Measurements from ENCODE around the gene MIA.
A peak's percentile ranks its signal among the peaks of the same experiment; 100 is the strongest.

Gene MIA

DNA sequence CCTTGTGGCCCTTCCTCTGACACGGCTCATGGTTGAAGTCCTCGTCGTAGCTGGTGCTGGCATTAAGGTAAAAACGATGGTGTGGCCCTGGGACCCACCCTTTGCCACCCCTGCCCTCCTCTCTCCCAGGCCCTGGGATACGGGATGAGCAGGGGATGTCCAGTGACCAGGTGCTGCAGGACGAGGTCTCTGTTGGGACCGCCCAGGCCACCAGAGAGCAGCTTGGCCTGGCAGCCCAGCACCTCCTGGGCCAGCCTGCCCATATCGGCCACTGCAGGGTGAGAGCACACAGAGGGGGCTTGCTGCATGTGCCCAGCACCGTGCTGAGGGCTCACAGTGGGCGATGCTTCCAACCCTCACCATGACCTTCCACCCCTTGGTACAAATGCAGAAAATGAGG lies 31.4 kb upstream of the MIA start:
- H3K27ac ChIP-seq: no peak overlapping the region
- no peak for TF ChIP-seq ZFX (IDR thresholded peaks at IDR 0.05; ENCODE audit: borderline replicate concordance)
- TF ChIP-seq, protein P1, sequence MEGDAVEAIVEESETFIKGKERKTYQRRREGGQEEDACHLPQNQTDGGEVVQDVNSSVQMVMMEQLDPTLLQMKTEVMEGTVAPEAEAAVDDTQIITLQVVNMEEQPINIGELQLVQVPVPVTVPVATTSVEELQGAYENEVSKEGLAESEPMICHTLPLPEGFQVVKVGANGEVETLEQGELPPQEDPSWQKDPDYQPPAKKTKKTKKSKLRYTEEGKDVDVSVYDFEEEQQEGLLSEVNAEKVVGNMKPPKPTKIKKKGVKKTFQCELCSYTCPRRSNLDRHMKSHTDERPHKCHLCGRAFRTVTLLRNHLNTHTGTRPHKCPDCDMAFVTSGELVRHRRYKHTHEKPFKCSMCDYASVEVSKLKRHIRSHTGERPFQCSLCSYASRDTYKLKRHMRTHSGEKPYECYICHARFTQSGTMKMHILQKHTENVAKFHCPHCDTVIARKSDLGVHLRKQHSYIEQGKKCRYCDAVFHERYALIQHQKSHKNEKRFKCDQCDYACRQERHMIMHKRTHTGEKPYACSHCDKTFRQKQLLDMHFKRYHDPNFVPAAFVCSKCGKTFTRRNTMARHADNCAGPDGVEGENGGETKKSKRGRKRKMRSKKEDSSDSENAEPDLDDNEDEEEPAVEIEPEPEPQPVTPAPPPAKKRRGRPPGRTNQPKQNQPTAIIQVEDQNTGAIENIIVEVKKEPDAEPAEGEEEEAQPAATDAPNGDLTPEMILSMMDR (IDR thresholded peaks at IDR 0.05): no peak

DNA sequence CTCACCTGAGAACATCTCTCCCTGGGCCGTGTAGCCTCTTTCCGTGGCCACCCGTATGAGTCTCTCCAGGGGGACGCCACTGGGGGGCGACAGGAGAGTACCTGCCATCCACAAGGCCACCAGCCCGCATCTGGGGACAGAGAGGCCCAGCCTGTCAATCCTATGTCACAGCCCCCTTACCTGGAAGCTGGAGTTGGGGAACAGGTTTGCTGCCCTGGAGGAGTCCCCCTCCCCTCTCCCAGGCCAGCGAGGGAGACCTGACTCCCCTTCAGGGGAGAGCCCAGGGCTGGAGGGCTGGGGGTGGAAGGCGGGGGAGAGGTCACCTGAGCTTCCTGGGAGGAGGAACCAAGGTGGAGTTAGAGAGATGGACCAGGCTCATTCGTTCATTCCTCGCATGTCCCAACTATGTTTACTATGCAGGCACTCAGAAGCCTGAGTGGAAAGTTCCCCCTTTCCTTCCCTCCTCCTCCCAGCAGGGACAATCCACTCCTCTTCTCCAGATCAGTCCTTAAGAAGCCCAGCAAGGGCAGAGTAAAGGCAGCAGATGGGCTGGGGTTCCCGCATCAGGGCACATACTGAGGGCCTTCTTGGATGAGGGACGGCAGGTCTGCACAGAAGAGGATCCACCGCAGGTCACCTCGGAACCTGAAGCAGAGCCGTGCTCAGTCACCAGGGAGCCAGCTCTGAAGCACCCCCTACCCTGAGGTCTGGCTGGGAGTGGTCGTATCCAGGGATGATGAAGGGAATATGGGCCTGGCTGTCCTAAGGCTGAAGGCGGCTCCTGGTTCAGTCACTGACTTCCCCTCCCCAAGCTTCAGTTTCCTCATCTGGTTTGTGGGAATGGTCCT lies 30.5 kb upstream of the MIA start:
- H3K27ac ChIP-seq: 0 out of 2 replicates have a peak overlapping the region, but pooled peaks have one; percentile 13
- TF ChIP-seq, protein P1 (IDR thresholded peaks at IDR 0.05): no peak
- TF ChIP-seq ZFX (IDR thresholded peaks at IDR 0.05; ENCODE audit: borderline replicate concordance): no peak

DNA sequence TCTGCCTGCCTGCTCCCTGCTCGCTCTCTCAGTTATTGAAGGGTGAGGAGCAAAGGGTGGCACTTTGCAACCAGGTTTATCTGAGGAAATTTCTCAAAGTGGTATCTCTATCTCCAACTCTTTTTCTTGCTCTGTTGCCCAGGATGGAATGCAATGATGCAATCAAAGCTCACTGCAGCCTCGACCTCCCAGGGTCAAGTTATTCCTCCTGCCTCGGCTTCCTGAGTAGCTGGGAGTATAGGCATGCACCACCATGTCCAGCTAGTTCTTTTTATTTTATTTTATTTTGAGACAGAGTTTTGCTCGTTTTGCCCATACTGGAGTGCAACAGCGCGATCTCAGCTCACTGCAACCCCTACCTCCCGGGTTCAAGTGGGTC lies 29.9 kb upstream of the MIA start:
- 0 out of 2 replicates have a peak overlapping the region, but pooled peaks have one; percentile 30 for H3K27ac ChIP-seq
- TF ChIP-seq, protein P1 (IDR thresholded peaks at IDR 0.05): no peak
- TF ChIP-seq ZFX (IDR thresholded peaks at IDR 0.05; ENCODE audit: borderline replicate concordance): no peak

DNA sequence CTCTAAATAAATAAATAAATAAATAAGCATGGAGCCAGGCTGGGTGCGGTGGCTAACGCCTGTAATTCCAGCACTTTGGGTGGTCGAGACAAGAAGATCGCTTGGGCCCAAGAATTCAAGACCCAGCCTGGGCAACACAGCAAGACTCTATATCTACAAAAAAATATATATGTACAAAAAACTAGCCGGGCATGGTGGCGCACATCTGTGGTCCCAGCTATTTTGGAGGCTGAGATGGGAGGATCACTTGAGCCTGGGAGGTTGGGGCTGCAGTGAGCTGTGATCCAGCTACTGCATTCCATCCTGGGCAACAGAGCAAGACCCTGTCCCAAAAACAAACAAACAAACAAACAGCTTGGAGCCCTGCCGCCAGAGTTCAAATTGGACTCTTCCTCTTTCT lies 27.8 kb upstream of the MIA start:
- TF ChIP-seq, protein P1 (IDR thresholded peaks at IDR 0.05): no peak
- TF ChIP-seq ZFX (IDR thresholded peaks at IDR 0.05; ENCODE audit: borderline replicate concordance): no peak
- H3K27ac ChIP-seq: peak overlapping the region; percentile 97

DNA sequence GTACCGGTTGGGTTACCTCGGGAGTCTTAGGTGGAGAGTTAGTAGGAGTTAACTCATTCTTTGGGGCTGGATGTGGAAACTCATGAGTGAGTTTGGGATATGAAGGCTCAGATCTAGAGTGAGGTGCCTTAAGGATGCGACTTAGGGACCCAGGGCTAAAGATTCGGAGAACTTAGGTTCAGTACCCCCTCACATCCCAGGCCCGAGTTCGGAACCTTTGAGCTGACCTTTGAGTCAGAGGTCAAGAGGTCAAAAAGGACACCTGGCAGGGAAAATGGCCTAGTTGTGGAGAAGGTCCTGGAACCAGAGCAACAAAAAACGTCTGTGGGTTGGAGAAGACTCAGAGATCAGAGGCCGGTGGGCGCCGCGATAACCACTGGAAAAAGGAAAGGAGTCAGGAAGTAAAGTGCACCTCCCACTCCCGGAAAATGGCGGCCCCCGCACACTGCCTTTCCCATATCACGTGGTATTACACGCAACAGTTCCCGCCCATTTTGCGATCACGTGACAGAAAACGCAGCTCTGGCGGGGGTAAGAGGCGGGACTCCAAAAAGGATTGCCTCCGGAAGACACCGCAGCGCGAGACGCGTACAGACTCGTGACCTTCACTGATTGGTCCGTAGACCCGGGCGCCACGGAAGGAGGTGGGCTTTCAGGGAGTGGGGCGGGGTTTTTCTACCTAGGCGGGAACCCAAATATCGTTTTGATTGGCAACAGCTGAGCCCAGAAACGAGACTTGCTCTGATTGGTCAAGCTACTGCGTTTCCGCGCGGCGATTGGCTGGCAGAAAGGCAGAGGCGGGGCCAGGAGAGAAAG lies 25.1 kb upstream of the MIA start, which contains the start of gene ACTMAP:
TSS of gene ACTMAP (minus strand) at position 420 of the 816 bp plus-strand sequence. CDS start 674 bp downstream, outside the sequence.
- H3K27ac ChIP-seq: peak within 1 kb of the TSS; percentile 97
- TF ChIP-seq, protein P1 (IDR thresholded peaks at IDR 0.05): no peak
- no peak for TF ChIP-seq ZFX (IDR thresholded peaks at IDR 0.05; ENCODE audit: borderline replicate concordance)

DNA sequence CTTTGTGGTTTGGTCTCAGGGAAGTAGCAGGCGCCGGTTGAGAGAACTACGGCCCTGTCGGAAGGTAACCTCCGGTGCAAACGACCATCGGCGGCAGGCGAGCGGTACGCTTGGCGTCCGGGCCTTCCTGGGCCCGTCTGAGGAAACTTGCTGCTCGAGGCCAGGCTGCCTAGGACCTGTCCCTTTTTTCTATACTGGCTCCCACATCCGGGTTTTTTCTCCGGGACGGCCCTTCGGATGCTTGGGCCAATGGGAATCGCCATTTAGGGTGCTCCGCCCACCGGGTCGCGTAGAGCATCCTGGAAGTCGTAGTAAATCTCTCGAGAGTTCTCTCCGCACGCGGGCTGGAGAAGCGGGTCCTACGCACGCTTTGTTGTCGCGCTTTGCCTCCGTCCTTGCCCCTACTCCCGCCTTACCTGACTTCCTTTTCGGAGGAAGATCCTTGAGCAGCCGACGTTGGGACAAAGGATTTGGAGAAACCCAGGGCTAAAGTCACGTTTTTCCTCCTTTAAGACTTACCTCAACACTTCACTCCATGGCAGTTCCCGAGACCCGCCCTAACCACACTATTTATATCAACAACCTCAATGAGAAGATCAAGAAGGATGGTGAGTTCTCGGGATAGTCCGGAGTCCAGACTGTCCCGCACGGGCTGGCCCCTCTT lies 24.3 kb upstream of the MIA start, which contains the start of gene SNRPA:
TSS of gene SNRPA (plus strand) at position 330 of the 664 bp plus-strand sequence. CDS start at position 536, 206 bp downstream.
- TF ChIP-seq, protein P1 (IDR thresholded peaks at IDR 0.05): no peak
- TF ChIP-seq ZFX (IDR thresholded peaks at IDR 0.05; ENCODE audit: borderline replicate concordance): no peak
- peak within 1 kb of the TSS; percentile 97 for H3K27ac ChIP-seq

All from 22Rv1 (cell line).